ENCODE measurements around the gene ATG4C.

- TF ChIP-seq, protein P1, sequence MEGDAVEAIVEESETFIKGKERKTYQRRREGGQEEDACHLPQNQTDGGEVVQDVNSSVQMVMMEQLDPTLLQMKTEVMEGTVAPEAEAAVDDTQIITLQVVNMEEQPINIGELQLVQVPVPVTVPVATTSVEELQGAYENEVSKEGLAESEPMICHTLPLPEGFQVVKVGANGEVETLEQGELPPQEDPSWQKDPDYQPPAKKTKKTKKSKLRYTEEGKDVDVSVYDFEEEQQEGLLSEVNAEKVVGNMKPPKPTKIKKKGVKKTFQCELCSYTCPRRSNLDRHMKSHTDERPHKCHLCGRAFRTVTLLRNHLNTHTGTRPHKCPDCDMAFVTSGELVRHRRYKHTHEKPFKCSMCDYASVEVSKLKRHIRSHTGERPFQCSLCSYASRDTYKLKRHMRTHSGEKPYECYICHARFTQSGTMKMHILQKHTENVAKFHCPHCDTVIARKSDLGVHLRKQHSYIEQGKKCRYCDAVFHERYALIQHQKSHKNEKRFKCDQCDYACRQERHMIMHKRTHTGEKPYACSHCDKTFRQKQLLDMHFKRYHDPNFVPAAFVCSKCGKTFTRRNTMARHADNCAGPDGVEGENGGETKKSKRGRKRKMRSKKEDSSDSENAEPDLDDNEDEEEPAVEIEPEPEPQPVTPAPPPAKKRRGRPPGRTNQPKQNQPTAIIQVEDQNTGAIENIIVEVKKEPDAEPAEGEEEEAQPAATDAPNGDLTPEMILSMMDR (IDR thresholded peaks at IDR 0.05), result no peak
- no peak for TF ChIP-seq POLR2A (IDR thresholded peaks at IDR 0.05)
Observed at GRCh38 chr1:62901650-62902049, 117.7 kb downstream of the ATG4C start.
